H1 (cell line): ENCODE measurements around the gene CDKL4. TPM values are rescaled to one million over a fixed set of nuclear protein-coding genes. Genes with fewer than 3 reads are reported as not detected.

Source experiments
- CTCF ChIA-PET: fragments of 300-600 bp; sonication (Branson Sonifier 250); formaldehyde crosslinking; loops from one replicate; lab custom pipeline; 2021; ENCODE audit not compliant: partially characterized antibody; lab: Charles Lee
- POLR2A ChIA-PET: fragments of 300-600 bp; sonication (Branson Sonifier 250); formaldehyde crosslinking; loops from one replicate; lab custom pipeline; 2021; ENCODE audit warnings: inconsistent platforms; ENCODE audit not compliant: partially characterized antibody; lab: Charles Lee
- DNase-seq, 2 experiments: peaks; one replicate each; pipeline versions ENCODE4 v3.0.0 to v3.0.0-alpha.2; 2010 to 2022; ENCODE audit warnings: low spot score in 2 of 2, low read depth in 1 of 2, mixed read lengths in 1 of 2
- FAIRE-seq: peaks from 2 replicates; lab custom pipeline; 2011; peaks lifted over from hg19 to GRCh38; lab: Jason Lieb, UNC
- H2AFZ ChIP-seq: 2 replicates; pipeline ENCODE4 v1.8.1; 2012; ENCODE audit warnings: low read length, inconsistent platforms
- H2AK5ac ChIP-seq: 2 replicates; pipeline ENCODE4 v1.6.1; 2013; ENCODE audit warnings: low read depth, low read length
- H2BK120ac ChIP-seq: replicated peaks from 2 replicates; pipeline ENCODE3; 2013; ENCODE audit warnings: low read depth, low read length, inconsistent platforms
- H2BK12ac ChIP-seq: 2 replicates; pipeline ENCODE4 v1.6.1; 2013; ENCODE audit warnings: low read depth, low read length
- H2BK15ac ChIP-seq: 2 replicates; pipeline ENCODE4 v1.6.1; 2013; ENCODE audit warnings: low read length
- H2BK20ac ChIP-seq: 2 replicates; pipeline ENCODE4 v1.6.1; 2013; ENCODE audit warnings: low read length
- H2BK5ac ChIP-seq: 2 replicates; pipeline ENCODE4 v1.6.1; 2013; ENCODE audit warnings: low read depth, low read length
- H3K14ac ChIP-seq: 2 replicates; pipeline ENCODE4 v1.6.1; 2013; ENCODE audit warnings: inconsistent platforms; ENCODE audit not compliant: insufficient read length
- H3K18ac ChIP-seq: 2 replicates; pipeline ENCODE4 v1.6.1; 2013; ENCODE audit warnings: low read length; ENCODE audit errors: extremely low read depth
- H3K23ac ChIP-seq: 2 replicates; pipeline ENCODE4 v1.6.1; 2013; ENCODE audit warnings: inconsistent platforms; ENCODE audit not compliant: insufficient read length
- H3K23me2 ChIP-seq: 2 replicates; pipeline ENCODE4 v1.6.1; 2013; ENCODE audit warnings: low read depth, low read length
- H3K27ac ChIP-seq: 2 replicates; pipeline ENCODE4 v1.6.1; 2011; ENCODE audit warnings: low read depth, low read length, inconsistent platforms
- H3K27me3 ChIP-seq, 4 experiments: replicated peaks in 1 of 4; 1 replicate in 1 of 4; 2 replicates in 3 of 4; pipeline versions ENCODE4 v1.6.1 to v1.8.1; 2011 to 2013; ENCODE audit warnings: low read length in 3 of 4, mild to moderate bottlenecking in 3 of 4, inconsistent platforms in 2 of 4, mixed read lengths in 2 of 4, moderate library complexity in 1 of 4; ENCODE audit not compliant: control insufficient read depth in 3 of 4, insufficient read depth in 3 of 4; ENCODE audit errors: extremely low read depth in 1 of 4
- H3K36me3 ChIP-seq, 4 experiments: 2 replicates each; pipeline versions ENCODE4 v1.6.1 to v1.8.1; 2011 to 2013; ENCODE audit warnings: mild to moderate bottlenecking in 4 of 4, low read length in 3 of 4, moderate library complexity in 2 of 4, control low read depth in 1 of 4, inconsistent platforms in 1 of 4; ENCODE audit not compliant: insufficient read depth in 4 of 4, control insufficient read depth in 2 of 4
- H3K4ac ChIP-seq: replicated peaks from 2 replicates; pipeline ENCODE3; 2013; ENCODE audit warnings: low read length, low read depth, mixed read lengths, inconsistent platforms; ENCODE audit not compliant: insufficient read length
- H3K4me1 ChIP-seq, 4 experiments: replicated peaks in 1 of 4; 1 replicate in 1 of 4; 2 replicates in 3 of 4; pipeline versions ENCODE4 v1.6.1 to v1.8.1; 2011 to 2013; ENCODE audit warnings: low read length in 3 of 4, inconsistent platforms in 2 of 4, mixed read lengths in 1 of 4; ENCODE audit not compliant: insufficient read depth in 4 of 4, control insufficient read depth in 3 of 4
- H3K4me2 ChIP-seq, 2 experiments: 2 replicates each; pipeline versions ENCODE4 v1.6.1 to v1.8.1; 2011 to 2013; ENCODE audit warnings: low read depth in 2 of 2, low read length in 2 of 2, control low read depth in 1 of 2, inconsistent platforms in 1 of 2, mild to moderate bottlenecking in 1 of 2; ENCODE audit not compliant: insufficient read depth in 1 of 2
- H3K4me3 ChIP-seq, 4 experiments: fragments of 200-600, 300-600 bp in 1 of 4; sonication (generic), shearing (Covaris generic), sonication (Bioruptor Twin) in 1 of 4; 2 replicates each; pipeline versions ENCODE4 v1.5.1 to v1.8.1; 2011 to 2016; ENCODE audit warnings: low read length in 4 of 4, low read depth in 3 of 4, control low read depth in 2 of 4, inconsistent platforms in 2 of 4, mild to moderate bottlenecking in 2 of 4, mixed read lengths in 1 of 4, moderate library complexity in 1 of 4; ENCODE audit not compliant: insufficient read depth in 2 of 4; ENCODE audit errors: extremely low read depth in 1 of 4
- H3K56ac ChIP-seq: replicated peaks from 2 replicates; pipeline ENCODE3; 2013; ENCODE audit warnings: low read depth, mild to moderate bottlenecking, mixed read lengths, low read length, inconsistent platforms; ENCODE audit not compliant: insufficient read length
- H3K79me1 ChIP-seq: 2 replicates; pipeline ENCODE4 v1.6.1; 2013; ENCODE audit warnings: low read depth, low read length, control low read depth
- H3K79me2 ChIP-seq, 2 experiments: 2 replicates each; pipeline versions ENCODE4 v1.6.1 to v1.8.1; 2012 to 2013; ENCODE audit warnings: low read length in 2 of 2, mild to moderate bottlenecking in 2 of 2, inconsistent platforms in 1 of 2; ENCODE audit not compliant: insufficient read depth in 2 of 2, control insufficient read depth in 1 of 2
- H3K9ac ChIP-seq, 4 experiments: replicated peaks in 1 of 4; 1 replicate in 1 of 4; 2 replicates in 3 of 4; pipeline versions ENCODE4 v1.6.1 to v1.8.1; 2011 to 2013; ENCODE audit warnings: low read depth in 3 of 4, low read length in 3 of 4, control low read depth in 2 of 4, mild to moderate bottlenecking in 2 of 4, moderate library complexity in 2 of 4, inconsistent platforms in 1 of 4; ENCODE audit errors: extremely low read depth in 1 of 4
- H3K9me3 ChIP-seq, 2 experiments: 2 replicates each; pipeline versions ENCODE4 v1.6.1 to v1.8.1; 2012 to 2013; ENCODE audit warnings: mild to moderate bottlenecking in 2 of 2, moderate library complexity in 2 of 2, control low read depth in 1 of 2, inconsistent platforms in 1 of 2, low read depth in 1 of 2, low read length in 1 of 2, mixed read lengths in 1 of 2; ENCODE audit not compliant: insufficient read depth in 2 of 2
- H4K20me1 ChIP-seq, 2 experiments: replicated peaks in 1 of 2; 2 replicates each; pipeline versions ENCODE3 to v1.8.1; 2011 to 2013; ENCODE audit warnings: inconsistent platforms in 2 of 2, low read length in 2 of 2, mild to moderate bottlenecking in 1 of 2; ENCODE audit not compliant: insufficient read depth in 2 of 2, control insufficient read depth in 1 of 2
- H4K5ac ChIP-seq: 2 replicates; pipeline ENCODE4 v1.6.1; 2013; ENCODE audit warnings: low read length, low read depth, mixed read lengths, inconsistent platforms; ENCODE audit not compliant: insufficient read length
- H4K8ac ChIP-seq: 2 replicates; pipeline ENCODE4 v1.8.0; 2013; ENCODE audit warnings: mild to moderate bottlenecking, moderate library complexity, low read length, inconsistent platforms; ENCODE audit not compliant: insufficient read depth; ENCODE audit errors: extremely low read depth
- H4K91ac ChIP-seq: replicated peaks from 2 replicates; pipeline ENCODE3; 2013; ENCODE audit warnings: low read length, mixed read lengths, inconsistent platforms; ENCODE audit not compliant: insufficient read length
- CBX8 ChIP-seq: fragments of 300-800, 300-1000 bp; sonication (generic); IDR thresholded peaks from 2 replicates; pipeline ENCODE4 v1.7.1; 2016; ENCODE audit warnings: low read depth, low read length, borderline replicate concordance
- CHD1 ChIP-seq: IDR thresholded peaks from 2 replicates; pipeline ENCODE4 v1.6.1; 2012; ENCODE audit warnings: low read depth, low read length, improper control_type of control experiment
- EZH2 ChIP-seq: fragments of 200-600 bp; sonication (generic); IDR thresholded peaks from 2 replicates; pipeline ENCODE4 v1.7.1; 2012; ENCODE audit warnings: low read depth, mild to moderate bottlenecking, moderate library complexity, low read length, inconsistent platforms; ENCODE audit not compliant: severe bottlenecking
- GABPA ChIP-seq: IDR thresholded peaks from 2 replicates; pipeline ENCODE4 v1.6.1; 2011; ENCODE audit warnings: mild to moderate bottlenecking, low read length, moderate library complexity, borderline replicate concordance; ENCODE audit not compliant: insufficient read depth
- HDAC2 ChIP-seq, 2 experiments: fragments of 300-600 bp in 1 of 2; sonication (generic) in 1 of 2; IDR thresholded peaks; 2 replicates each; pipeline ENCODE4 v1.6.1; 2011 to 2012; ENCODE audit warnings: low read depth in 2 of 2, low read length in 2 of 2, mild to moderate bottlenecking in 2 of 2, moderate library complexity in 2 of 2, borderline replicate concordance in 1 of 2, inconsistent platforms in 1 of 2
- KDM1A ChIP-seq: fragments of 200-600, 300-600 bp; sonication (generic); IDR thresholded peaks from 2 replicates; pipeline ENCODE4 v1.7.1; 2016; ENCODE audit warnings: mild to moderate bottlenecking, low read length, borderline replicate concordance
- NANOG ChIP-seq: IDR thresholded peaks from 2 replicates; pipeline ENCODE4 v1.6.1; 2011; ENCODE audit warnings: low read length, low read depth, mild to moderate bottlenecking, inconsistent platforms; ENCODE audit not compliant: insufficient read depth, poor library complexity, severe bottlenecking
- NRF1 ChIP-seq: IDR thresholded peaks from 2 replicates; pipeline ENCODE4 v1.6.1; 2011; ENCODE audit warnings: mild to moderate bottlenecking, low read depth, low read length, improper control_type of control experiment
- POU5F1 ChIP-seq: IDR thresholded peaks from 2 replicates; pipeline ENCODE4 v1.6.1; 2011; ENCODE audit warnings: low read depth, mild to moderate bottlenecking, low read length, moderate library complexity
- RFX5 ChIP-seq: IDR thresholded peaks from 2 replicates; pipeline ENCODE4 v1.6.1; 2011; ENCODE audit warnings: low read depth, low read length, improper control_type of control experiment, borderline replicate concordance
- TCF12 ChIP-seq: IDR thresholded peaks from 2 replicates; pipeline ENCODE4 v1.6.1; 2011; ENCODE audit warnings: low read depth, mild to moderate bottlenecking, low read length
- USF2 ChIP-seq: IDR thresholded peaks from 2 replicates; pipeline ENCODE4 v1.6.1; 2011; ENCODE audit warnings: low read length, improper control_type of control experiment
- WGBS, 2 experiments: shearing (Covaris generic) in 1 of 2; methylation state at CpG; one replicate each; pipeline versions ENCODE4 v1.1.6 to v1.1.7; 2013 to 2015; ENCODE audit warnings: low lambda C conversion rate in 2 of 2, mixed read lengths in 2 of 2, inconsistent platforms in 1 of 2, low coverage in 1 of 2, missing lambda C conversion rate in 1 of 2; ENCODE audit not compliant: insufficient replicate concordance in 2 of 2, insufficient coverage in 1 of 2, insufficient read length in 1 of 2; ENCODE audit errors: extremely low coverage in 1 of 2, missing lambda C conversion rate in 1 of 2; 5-methylcytosine and 5-hydroxymethylcytosine counted together
- polyA plus RNA-seq, 7 experiments: library from polyadenylated mRNA; depleted of rRNA in 3 of 7; stranded (reverse) in 5 of 7; unstranded in 2 of 7; fragments of >200 nt in 5 of 7; fragments of 200-250 nt in 2 of 7; gene quantifications; 1 replicate in 5 of 7; 2 replicates in 1 of 7; 4 replicates in 1 of 7; pipeline versions ENCODE4 v1.2.1 to v1.2.3, GENCODE V29; 2011 to 2013; ENCODE audit warnings: missing spikeins in 2 of 7, mixed read lengths in 2 of 7
- total RNA-seq: library from RNA; stranded (reverse); fragmentation: NEBNext Ultra II Directional; extraction: Animal tissue kit (Norgen Biotek cat#: 25700); gene quantifications from 2 replicates; pipeline ENCODE4 v1.2.1, GENCODE V29; 2021

CDKL4 gene
- total and polyA plus RNA-seq, 2 of the 8 experiments (the other 6 are each of a cell fraction or from before 2014, with no cell fraction given), result not detected

- CTCF ChIA-PET, result no interaction called here
- no peak for FAIRE-seq
- TF ChIP-seq POU5F1, result no peak
- no peak for TF ChIP-seq TCF12
- TF ChIP-seq RFX5, result no peak
- TF ChIP-seq HDAC2 (IDR thresholded peaks at IDR 0.05; ENCODE audit: borderline replicate concordance in 1 of 2, low read depth in 2 of 2, low read length in 2 of 2), result no peak
- no peak for TF ChIP-seq NANOG
- TF ChIP-seq CBX8, result no peak
- no peak for TF ChIP-seq CHD1
- no peak for TF ChIP-seq NRF1
- TF ChIP-seq GABPA, result no peak
- no peak for TF ChIP-seq KDM1A
- TF ChIP-seq USF2, result no peak
- no peak for TF ChIP-seq EZH2
Observed at GRCh38 chr2:39159283-39159682, 84.5 kb downstream of the CDKL4 start.

More at GRCh38 chr2:39159283-39159682, 84.5 kb downstream of the CDKL4 start:
- Histone ChIP-seq H2BK20ac (no peak overlapping the region), H3K4me2 (no peak overlapping the region), H3K4ac (no peak overlapping the region), H3K18ac (no peak overlapping the region), H4K5ac (no peak overlapping the region), H3K23ac (no peak overlapping the region), H2BK5ac (no peak overlapping the region), H2AK5ac (no peak overlapping the region), H2BK15ac (no peak overlapping the region), H3K56ac (no peak overlapping the region), H2BK12ac (no peak overlapping the region), H3K9ac (no peak overlapping the region), H3K27ac (no peak overlapping the region), H3K9me3 (no peaks in the 10 kb centered on the region), H4K91ac (no peak overlapping the region), H3K36me3 (no peaks in the 10 kb centered on the region), H3K23me2 (no peaks in the 10 kb centered on the region), H3K79me1 (no peaks in the 10 kb centered on the region), H3K4me3 (no peak overlapping the region), H3K4me1 (peaks cover 0 to 4% (median 1%) of the 10 kb centered on the region in 4 experiments; a peak in 2 of 7 replicates), H3K27me3 (no peaks in the 10 kb centered on the region), H3K14ac (no peak overlapping the region), H4K20me1 (no peaks in the 10 kb centered on the region), H2BK120ac (no peak overlapping the region), H4K8ac (no peak overlapping the region), H2AFZ (no peak overlapping the region), H3K79me2 (no peaks in the 10 kb centered on the region)
- 84% methylated on average over 2 of the region's 2 CpGs; no CpG with 5 or more reads in 1 of the 2 experiments for WGBS, 2 experiments
- POLR2A ChIA-PET, result no interaction called here
- no peak for DNase-seq
